ENCODE results near the gene ABHD17B. TPM values are rescaled to one million over a fixed set of nuclear protein-coding genes. Genes with fewer than 3 reads are reported as not detected.
"Not testable (repeated sequence)": the region's sequence is repeated elsewhere in the genome, so short reads cannot be mapped to it uniquely, and the experiment has no call there.

Gene ABHD17B
- total and polyA plus RNA-seq, 2 experiments from 2014 or later = 7.7 to 10.7 TPM

- H3K36me3 ChIP-seq (ENCODE audit: low read depth) = no peaks in the 10 kb centered on the region
- H3K9me2 ChIP-seq (ENCODE audit: insufficient read depth) = no peaks in the 10 kb centered on the region
- H3K79me2 ChIP-seq (ENCODE audit: insufficient read depth) = peaks cover 100% of the 10 kb centered on the region
- H3K27ac ChIP-seq = no peak overlapping the region
- H3F3A ChIP-seq (ENCODE audit: insufficient read depth) = peaks cover under 1% of the 10 kb centered on the region; the same call in 1 of the 2 replicates
- peaks cover 2% of the 10 kb centered on the region; the same call in 1 of the 2 replicates for H4K20me1 ChIP-seq (ENCODE audit: insufficient read depth)
- H3K9ac ChIP-seq = no peak overlapping the region
- H3K4me2 ChIP-seq (ENCODE audit: unreplicated experiment) = no peak overlapping the region
- TF ChIP-seq EZH2phosphoT487 (IDR thresholded peaks at IDR 0.05; ENCODE audit: insufficient read depth, low read depth) = no peak
- TF ChIP-seq EZH2 (IDR thresholded peaks at IDR 0.05; ENCODE audit: insufficient read depth, poor library complexity, severe bottlenecking) = no peak
- no peak overlapping the region for H3K4me3 ChIP-seq
- in situ Hi-C loops (cut with MboI) = no loop called here
- H2AFZ ChIP-seq = no peak overlapping the region
- 94 to 98% methylated on average over 2 of the region's 2 CpGs for WGBS, 2 experiments (ENCODE audit: low coverage in 1 of 2, low lambda C conversion rate in 2 of 2, missing lambda C conversion rate in 2 of 2)
- DNase-seq = no peak
- H3K9me3 ChIP-seq (ENCODE audit: low read depth) = no peaks in the 10 kb centered on the region
- no peaks in the 10 kb centered on the region for H3K27me3 ChIP-seq (replicated peaks; ENCODE audit: insufficient read depth)
- peaks cover 8% of the 10 kb centered on the region; the same call in 1 of the 2 replicates for H3K4me1 ChIP-seq (ENCODE audit: insufficient read depth)
These were observed 6.9 kb downstream of the ABHD17B start for GRCh38 chr9:71904076-71904475.

GRCh38 chr9:71901695-71902597 is 9.0 kb downstream of the ABHD17B start:
- H3K4me1 ChIP-seq (ENCODE audit: insufficient read depth) = no peaks in the 10 kb centered on the region; the same call in 1 of the 2 replicates
- no peak overlapping the region for H2AFZ ChIP-seq
- H3K36me3 ChIP-seq (ENCODE audit: low read depth) = no peaks in the 10 kb centered on the region
- no peak overlapping the region for H3K9ac ChIP-seq
- TF ChIP-seq EZH2phosphoT487 (IDR thresholded peaks at IDR 0.05; ENCODE audit: insufficient read depth, low read depth) (no peak), EZH2 (IDR thresholded peaks at IDR 0.05; ENCODE audit: insufficient read depth, poor library complexity, severe bottlenecking) (no peak)
- peaks cover 100% of the 10 kb centered on the region for H3K79me2 ChIP-seq (ENCODE audit: insufficient read depth)
- H4K20me1 ChIP-seq (ENCODE audit: insufficient read depth) = 0 out of 2 replicates have a peak, but pooled peaks cover 2% of the 10 kb centered on the region
- no peak overlapping the region for H3K4me3 ChIP-seq
- WGBS, 2 experiments (ENCODE audit: low coverage in 1 of 2, low lambda C conversion rate in 2 of 2, missing lambda C conversion rate in 2 of 2) = 73% methylated on average over 6 of the region's 6 CpGs
- no peak overlapping the region for H3K4me2 ChIP-seq (ENCODE audit: unreplicated experiment)
- in situ Hi-C loops (cut with MboI) = no loop called here
- no peaks in the 10 kb centered on the region for H3K9me3 ChIP-seq (ENCODE audit: low read depth)
- no peak for DNase-seq
- H3K27ac ChIP-seq = no peak overlapping the region
- H3K9me2 ChIP-seq (ENCODE audit: insufficient read depth) = no peaks in the 10 kb centered on the region
- H3K27me3 ChIP-seq (replicated peaks; ENCODE audit: insufficient read depth) = no peaks in the 10 kb centered on the region
- no peaks in the 10 kb centered on the region for H3F3A ChIP-seq (ENCODE audit: insufficient read depth)

GRCh38 chr9:71898756-71899155 is 12.2 kb downstream of the ABHD17B start:
- DNase-seq; H3K27me3 ChIP-seq (replicated peaks; ENCODE audit: insufficient read depth); H3K9ac ChIP-seq; in situ Hi-C loops (cut with MboI); H3K9me3 ChIP-seq (ENCODE audit: low read depth); H3K9me2 ChIP-seq (ENCODE audit: insufficient read depth); H3F3A ChIP-seq (ENCODE audit: insufficient read depth); H3K27ac ChIP-seq; H3K36me3 ChIP-seq (ENCODE audit: low read depth); H3K4me3 ChIP-seq; H3K4me2 ChIP-seq (ENCODE audit: unreplicated experiment); H2AFZ ChIP-seq; H4K20me1 ChIP-seq (ENCODE audit: insufficient read depth): not testable (repeated sequence)
- Histone ChIP-seq H3K79me2 (ENCODE audit: insufficient read depth) (peaks cover 100% of the 10 kb centered on the region), H3K4me1 (ENCODE audit: insufficient read depth) (peaks cover 14% of the 10 kb centered on the region)
- 96 to 98% methylated on average over 6 of the region's 6 CpGs for WGBS, 2 experiments (ENCODE audit: low coverage in 1 of 2, low lambda C conversion rate in 2 of 2, missing lambda C conversion rate in 2 of 2)

GRCh38 chr9:71897577-71897976 is 13.4 kb downstream of the ABHD17B start:
- H3K4me2 ChIP-seq (ENCODE audit: unreplicated experiment) = no peak overlapping the region
- no peak for DNase-seq
- no peaks in the 10 kb centered on the region for H3K9me2 ChIP-seq (ENCODE audit: insufficient read depth)
- peaks cover 14% of the 10 kb centered on the region for H3K4me1 ChIP-seq (ENCODE audit: insufficient read depth)
- H3K9ac ChIP-seq = no peak overlapping the region
- no peaks in the 10 kb centered on the region for H4K20me1 ChIP-seq (ENCODE audit: insufficient read depth)
- in situ Hi-C loops (cut with MboI) = no loop called here
- peaks cover 100% of the 10 kb centered on the region for H3K79me2 ChIP-seq (ENCODE audit: insufficient read depth)
- no peak for TF ChIP-seq EZH2 (IDR thresholded peaks at IDR 0.05; ENCODE audit: insufficient read depth, poor library complexity, severe bottlenecking)
- TF ChIP-seq EZH2phosphoT487 (IDR thresholded peaks at IDR 0.05; ENCODE audit: insufficient read depth, low read depth) = no peak
- no peak overlapping the region for H2AFZ ChIP-seq
- H3F3A ChIP-seq (ENCODE audit: insufficient read depth) = no peaks in the 10 kb centered on the region
- H3K27ac ChIP-seq = no peak overlapping the region
- no peak overlapping the region for H3K4me3 ChIP-seq
- no peaks in the 10 kb centered on the region for H3K36me3 ChIP-seq (ENCODE audit: low read depth)
- 95 to 100% methylated on average over 1 of the region's 1 CpG for WGBS, 2 experiments (ENCODE audit: low coverage in 1 of 2, low lambda C conversion rate in 2 of 2, missing lambda C conversion rate in 2 of 2)
- H3K9me3 ChIP-seq (ENCODE audit: low read depth) = no peaks in the 10 kb centered on the region
- H3K27me3 ChIP-seq (replicated peaks; ENCODE audit: insufficient read depth) = no peaks in the 10 kb centered on the region
